Osteoblast (primary cell): Measurements from ENCODE around the gene MESD. TPM values are rescaled to one million over a fixed set of nuclear protein-coding genes. Genes with fewer than 3 reads are reported as not detected.

Source experiments
- DNase-seq: peaks from one replicate; pipeline ENCODE4 v3.0.0; 2011; ENCODE audit warnings: low spot score, mixed read lengths; ENCODE audit not compliant: insufficient read length; ENCODE audit errors: missing footprints
- H2AFZ ChIP-seq: 2 replicates; pipeline ENCODE4 v1.6.0; 2011; ENCODE audit warnings: mild to moderate bottlenecking, low read length
- H3K27ac ChIP-seq: 2 replicates; pipeline ENCODE4 v1.5.1; 2011; ENCODE audit warnings: mild to moderate bottlenecking, low read depth, low read length, moderate library complexity
- H3K27me3 ChIP-seq: 2 replicates; pipeline ENCODE4 v1.6.0; 2012; ENCODE audit warnings: mild to moderate bottlenecking, control low read depth, inconsistent platforms, low read length, moderate library complexity; ENCODE audit not compliant: insufficient read depth
- H3K36me3 ChIP-seq: 2 replicates; pipeline ENCODE4 v1.5.1; 2011; ENCODE audit warnings: mild to moderate bottlenecking, low read length, control low read depth, moderate library complexity; ENCODE audit not compliant: insufficient read depth
- H3K4me1 ChIP-seq: 2 replicates; pipeline ENCODE4 v1.5.1; 2011; ENCODE audit warnings: mild to moderate bottlenecking, low read length, control low read depth, moderate library complexity; ENCODE audit not compliant: insufficient read depth
- H3K4me2 ChIP-seq: 2 replicates; pipeline ENCODE4 v1.6.0; 2011; ENCODE audit warnings: mild to moderate bottlenecking, low read length; ENCODE audit not compliant: insufficient read depth
- H3K4me3 ChIP-seq: fragments of 200-600 bp; sonication (generic); 3 replicates; pipeline ENCODE4 v1.5.1; 2012; ENCODE audit warnings: mild to moderate bottlenecking, low read length, inconsistent platforms; ENCODE audit not compliant: insufficient read depth
- H3K79me2 ChIP-seq: 2 replicates; pipeline ENCODE4 v1.6.0; 2012; ENCODE audit warnings: mild to moderate bottlenecking, low read length, control low read depth, inconsistent platforms; ENCODE audit not compliant: insufficient read depth
- H3K9me3 ChIP-seq: 2 replicates; pipeline ENCODE4 v1.5.1; 2011; ENCODE audit warnings: low read depth, low read length, control low read depth
- H4K20me1 ChIP-seq: 2 replicates; pipeline ENCODE4 v1.6.0; 2012; ENCODE audit warnings: mild to moderate bottlenecking, low read length, control low read depth; ENCODE audit not compliant: insufficient read depth
- total RNA-seq: library from RNA; depleted of rRNA; stranded (reverse); fragments of >200 nt; gene quantifications from 2 replicates; pipeline ENCODE4 v1.2.3, GENCODE V29; 2012
- TF ChIP-seq, protein P1 (sequence below): IDR thresholded peaks from 2 replicates; pipeline ENCODE4 v1.5.1; 2011; ENCODE audit warnings: mild to moderate bottlenecking, low read depth, low read length, moderate library complexity; ENCODE audit errors: extremely low read depth

MESD gene
- total RNA-seq, 1 donor = 16.6 TPM

DNA sequence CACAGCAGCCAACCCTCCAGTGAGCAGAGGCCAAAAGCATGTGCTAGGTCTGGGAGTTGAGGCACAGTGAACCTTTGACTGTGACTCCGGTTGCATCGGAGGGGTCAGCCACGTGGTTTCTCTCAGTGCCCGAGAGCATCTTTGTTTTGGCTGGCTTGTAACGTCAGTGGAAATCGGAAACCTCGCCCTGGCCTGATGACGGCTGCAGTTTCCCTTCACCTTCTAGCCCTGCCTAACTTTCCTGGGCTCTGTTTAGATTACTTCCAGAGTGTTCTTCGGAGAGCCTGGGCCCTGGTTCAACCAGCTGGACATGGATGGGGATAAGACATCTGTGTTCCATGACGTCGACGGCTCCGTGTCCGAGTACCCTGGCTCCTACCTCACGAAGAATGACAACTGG lies 56.6 kb downstream of the MESD start:
- Histone ChIP-seq H3K79me2 (no peaks in the 10 kb centered on the region), H3K27ac (peak overlapping the region; percentile 97), H3K4me2 (no peak overlapping the region), H2AFZ (no peak overlapping the region), H3K9me3 (no peaks in the 10 kb centered on the region), H3K36me3 (peaks cover 93% of the 10 kb centered on the region), H3K4me3 (no peak overlapping the region), H3K4me1 (peaks cover 67% of the 10 kb centered on the region), H3K27me3 (no peaks in the 10 kb centered on the region), H4K20me1 (peaks cover 10% of the 10 kb centered on the region)
- no peak for DNase-seq
- TF ChIP-seq, protein P1, sequence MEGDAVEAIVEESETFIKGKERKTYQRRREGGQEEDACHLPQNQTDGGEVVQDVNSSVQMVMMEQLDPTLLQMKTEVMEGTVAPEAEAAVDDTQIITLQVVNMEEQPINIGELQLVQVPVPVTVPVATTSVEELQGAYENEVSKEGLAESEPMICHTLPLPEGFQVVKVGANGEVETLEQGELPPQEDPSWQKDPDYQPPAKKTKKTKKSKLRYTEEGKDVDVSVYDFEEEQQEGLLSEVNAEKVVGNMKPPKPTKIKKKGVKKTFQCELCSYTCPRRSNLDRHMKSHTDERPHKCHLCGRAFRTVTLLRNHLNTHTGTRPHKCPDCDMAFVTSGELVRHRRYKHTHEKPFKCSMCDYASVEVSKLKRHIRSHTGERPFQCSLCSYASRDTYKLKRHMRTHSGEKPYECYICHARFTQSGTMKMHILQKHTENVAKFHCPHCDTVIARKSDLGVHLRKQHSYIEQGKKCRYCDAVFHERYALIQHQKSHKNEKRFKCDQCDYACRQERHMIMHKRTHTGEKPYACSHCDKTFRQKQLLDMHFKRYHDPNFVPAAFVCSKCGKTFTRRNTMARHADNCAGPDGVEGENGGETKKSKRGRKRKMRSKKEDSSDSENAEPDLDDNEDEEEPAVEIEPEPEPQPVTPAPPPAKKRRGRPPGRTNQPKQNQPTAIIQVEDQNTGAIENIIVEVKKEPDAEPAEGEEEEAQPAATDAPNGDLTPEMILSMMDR = no peak

DNA sequence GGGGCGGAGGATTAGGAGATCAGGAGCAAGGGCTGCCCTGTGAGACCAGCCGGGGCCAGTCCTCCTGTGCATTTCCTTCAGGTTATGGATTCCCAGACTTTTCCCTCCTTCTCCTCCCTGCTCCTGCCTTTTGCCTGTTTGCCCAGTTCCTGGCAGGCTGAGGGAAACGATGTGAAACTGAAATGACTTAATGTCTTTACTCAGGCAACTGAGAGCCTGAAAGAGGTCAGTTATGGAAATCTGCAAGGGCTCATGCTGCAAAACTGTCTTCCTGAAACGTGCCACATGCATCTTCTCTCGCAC lies 57.2 kb downstream of the MESD start:
- Histone ChIP-seq H2AFZ (no peak overlapping the region), H4K20me1 (peaks cover 10% of the 10 kb centered on the region), H3K79me2 (no peaks in the 10 kb centered on the region), H3K4me2 (no peak overlapping the region), H3K4me1 (peaks cover 68% of the 10 kb centered on the region), H3K27me3 (no peaks in the 10 kb centered on the region), H3K36me3 (peaks cover 93% of the 10 kb centered on the region), H3K27ac (peak overlapping the region; percentile 97), H3K9me3 (no peaks in the 10 kb centered on the region), H3K4me3 (no peak overlapping the region)
- DNase-seq = no peak
- TF ChIP-seq, protein P1 = no peak

DNA sequence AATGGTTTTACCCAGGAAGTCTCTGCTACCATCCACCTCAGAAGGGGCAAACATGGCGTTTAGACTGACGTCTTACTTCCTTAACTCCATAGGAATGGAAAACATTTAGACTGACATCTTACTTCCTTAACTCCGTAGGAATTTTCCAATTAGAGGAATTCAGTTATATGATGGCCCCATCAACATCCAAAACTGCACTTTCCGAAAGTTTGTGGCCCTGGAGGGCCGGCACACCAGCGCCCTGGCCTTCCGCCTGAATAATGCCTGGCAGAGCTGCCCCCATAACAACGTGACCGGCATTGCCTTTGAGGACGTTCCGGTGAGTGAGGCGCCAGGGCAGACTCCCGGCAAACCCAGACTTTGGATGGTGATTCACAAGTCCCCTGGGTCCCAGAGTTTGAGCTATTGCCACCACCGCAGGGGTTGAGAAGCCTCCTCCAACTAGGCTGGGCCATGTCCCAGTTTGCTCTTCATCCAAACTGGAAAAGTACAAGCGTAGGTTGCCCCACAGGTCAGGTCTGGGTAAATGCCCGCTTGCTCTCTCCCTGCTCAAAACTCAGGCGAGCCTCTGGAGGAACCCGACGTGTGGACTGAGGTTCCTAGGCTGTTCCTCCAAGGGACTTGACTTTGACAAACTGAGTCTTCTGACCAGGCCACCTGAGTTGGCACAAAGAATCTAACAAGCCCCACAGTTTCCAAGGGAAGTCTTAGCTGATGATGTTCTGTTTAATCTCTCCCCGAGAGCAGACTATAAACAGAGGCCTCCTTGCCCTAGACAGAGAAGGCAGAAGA lies 57.7 kb downstream of the MESD start:
- peak; percentile 92 for DNase-seq
- H4K20me1 ChIP-seq = peaks cover 8% of the 10 kb centered on the region
- no peak overlapping the region for H3K4me3 ChIP-seq
- H3K27me3 ChIP-seq = no peaks in the 10 kb centered on the region
- H3K4me2 ChIP-seq = peak overlapping the region; percentile 27
- TF ChIP-seq, protein P1 = no peak
- peak overlapping the region; percentile 97 for H3K27ac ChIP-seq
- H2AFZ ChIP-seq = no peak overlapping the region
- peaks cover 93% of the 10 kb centered on the region for H3K36me3 ChIP-seq
- no peaks in the 10 kb centered on the region for H3K9me3 ChIP-seq
- H3K79me2 ChIP-seq = no peaks in the 10 kb centered on the region
- peaks cover 68% of the 10 kb centered on the region for H3K4me1 ChIP-seq

DNA sequence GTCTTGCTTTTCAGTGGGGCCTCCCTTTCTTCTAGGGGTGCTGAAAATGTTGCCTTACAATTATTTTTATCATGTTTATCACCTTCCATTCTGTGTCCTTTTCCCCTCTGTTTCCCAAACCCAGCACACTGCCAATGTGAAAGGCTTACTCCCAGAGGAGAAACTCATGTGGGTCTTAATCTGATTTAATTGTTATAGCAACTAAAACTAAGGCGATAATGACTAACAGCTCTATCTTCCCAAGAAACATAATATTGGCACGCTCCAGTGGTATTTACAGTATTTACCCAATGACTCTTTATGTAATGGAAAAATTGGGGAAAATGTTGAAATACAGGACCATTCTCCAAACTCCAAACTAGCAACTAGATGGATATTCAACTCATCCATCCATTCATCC lies 58.4 kb downstream of the MESD start:
- TF ChIP-seq, protein P1 = no peak
- H3K4me3 ChIP-seq = no peak overlapping the region
- peaks cover 90% of the 10 kb centered on the region for H3K36me3 ChIP-seq
- no peak overlapping the region for H2AFZ ChIP-seq
- H3K27ac ChIP-seq = peak overlapping the region; percentile 97
- no peak for DNase-seq
- peaks cover 72% of the 10 kb centered on the region for H3K4me1 ChIP-seq
- H4K20me1 ChIP-seq = peaks cover 6% of the 10 kb centered on the region
- H3K9me3 ChIP-seq = no peaks in the 10 kb centered on the region
- no peak overlapping the region for H3K4me2 ChIP-seq
- no peaks in the 10 kb centered on the region for H3K79me2 ChIP-seq
- H3K27me3 ChIP-seq = no peaks in the 10 kb centered on the region
